ENCODE measurements around the gene KIF5A.

The KIF5A gene

GRCh38 chr12:57620936-57621496 lies 71.2 kb downstream of the KIF5A start:
- no peaks in the 10 kb centered on the region for H3K9me3 ChIP-seq (ENCODE audit: low read length)
- peaks cover 9% of the 10 kb centered on the region for H3K4me1 ChIP-seq (ENCODE audit: insufficient read depth, low read length, severe bottlenecking)
- H4K20me1 ChIP-seq (ENCODE audit: insufficient read depth, low read length): no peaks in the 10 kb centered on the region
- no peaks in the 10 kb centered on the region for H3K9me2 ChIP-seq (ENCODE audit: low read depth, low read length)
- H3K36me3 ChIP-seq (ENCODE audit: insufficient read depth, low read length): no peaks in the 10 kb centered on the region
- no peaks in the 10 kb centered on the region for H3K79me2 ChIP-seq (ENCODE audit: insufficient read depth, low read length)
- no peak overlapping the region for H3K9ac ChIP-seq (ENCODE audit: low read length)
- peak overlapping the region; percentile 58; the same call in 1 of the 2 replicates for H3K4me2 ChIP-seq (ENCODE audit: low read length)
- H3K27ac ChIP-seq (ENCODE audit: low read depth, low read length, poor library complexity, severe bottlenecking): no peak overlapping the region
- peaks cover 6% of the 10 kb centered on the region for H3K27me3 ChIP-seq (ENCODE audit: insufficient read depth, low read length)
- H3K4me3 ChIP-seq (ENCODE audit: low read depth, low read length, poor library complexity, severe bottlenecking): peak overlapping the region; percentile 34
- TF ChIP-seq EZH2 (IDR thresholded peaks at IDR 0.05; ENCODE audit: borderline replicate concordance, low read length): no peak
- TF ChIP-seq CTCF (IDR thresholded peaks at IDR 0.05; ENCODE audit: low read length): no peak
- no peaks in the 10 kb centered on the region for H3F3A ChIP-seq (ENCODE audit: insufficient read depth, low read length)
- H2AFZ ChIP-seq (ENCODE audit: low read length): no peak overlapping the region

GRCh38 chr12:57621497-57622292 lies 71.9 kb downstream of the KIF5A start:
- H3K36me3 ChIP-seq (ENCODE audit: insufficient read depth, low read length): no peaks in the 10 kb centered on the region
- H2AFZ ChIP-seq (ENCODE audit: low read length): no peak overlapping the region
- H3F3A ChIP-seq (ENCODE audit: insufficient read depth, low read length): no peaks in the 10 kb centered on the region
- peak overlapping the region; percentile 34 for H3K4me3 ChIP-seq (ENCODE audit: low read depth, low read length, poor library complexity, severe bottlenecking)
- H3K4me1 ChIP-seq (ENCODE audit: insufficient read depth, low read length, severe bottlenecking): peaks cover 9% of the 10 kb centered on the region
- H3K27me3 ChIP-seq (ENCODE audit: insufficient read depth, low read length): peaks cover 6% of the 10 kb centered on the region
- peak overlapping the region; percentile 58; the same call in 1 of the 2 replicates for H3K4me2 ChIP-seq (ENCODE audit: low read length)
- TF ChIP-seq EZH2 (IDR thresholded peaks at IDR 0.05; ENCODE audit: borderline replicate concordance, low read length): no peak
- peak; percentile 77 for TF ChIP-seq CTCF (IDR thresholded peaks at IDR 0.05; ENCODE audit: low read length)
- no peak overlapping the region for H3K27ac ChIP-seq (ENCODE audit: low read depth, low read length, poor library complexity, severe bottlenecking)
- no peaks in the 10 kb centered on the region for H3K9me2 ChIP-seq (ENCODE audit: low read depth, low read length)
- H4K20me1 ChIP-seq (ENCODE audit: insufficient read depth, low read length): no peaks in the 10 kb centered on the region
- no peaks in the 10 kb centered on the region for H3K9me3 ChIP-seq (ENCODE audit: low read length)
- no peaks in the 10 kb centered on the region for H3K79me2 ChIP-seq (ENCODE audit: insufficient read depth, low read length)
- no peak overlapping the region for H3K9ac ChIP-seq (ENCODE audit: low read length)

- Histone ChIP-seq H3K36me3 (ENCODE audit: insufficient read depth, low read length) (no peaks in the 10 kb centered on the region), H3K4me1 (ENCODE audit: insufficient read depth, low read length, severe bottlenecking) (peaks cover 9% of the 10 kb centered on the region), H3K4me3 (ENCODE audit: low read depth, low read length, poor library complexity, severe bottlenecking) (no peak overlapping the region), H2AFZ (ENCODE audit: low read length) (no peak overlapping the region), H3K79me2 (ENCODE audit: insufficient read depth, low read length) (no peaks in the 10 kb centered on the region), H3K27me3 (ENCODE audit: insufficient read depth, low read length) (peaks cover 6% of the 10 kb centered on the region), H3K4me2 (ENCODE audit: low read length) (no peak overlapping the region), H4K20me1 (ENCODE audit: insufficient read depth, low read length) (no peaks in the 10 kb centered on the region), H3K9ac (ENCODE audit: low read length) (no peak overlapping the region), H3F3A (ENCODE audit: insufficient read depth, low read length) (no peaks in the 10 kb centered on the region), H3K27ac (ENCODE audit: low read depth, low read length, poor library complexity, severe bottlenecking) (no peak overlapping the region), H3K9me2 (ENCODE audit: low read depth, low read length) (no peaks in the 10 kb centered on the region), H3K9me3 (ENCODE audit: low read length) (no peaks in the 10 kb centered on the region)
- no peak for TF ChIP-seq CTCF (IDR thresholded peaks at IDR 0.05; ENCODE audit: low read length)
Observed at GRCh38 chr12:57622293-57623245, 72.7 kb downstream of the KIF5A start.

Data from OCI-LY1 (cell line).